HG02943 (cell line): ENCODE data around the gene EVC2.

Source experiments
- ATAC-seq: cut with Tn5 transposase; IDR thresholded peaks from one replicate; pipeline ENCODE4 v1.9.1; 2021; ENCODE audit warnings: mild to moderate bottlenecking, low read depth, moderate library complexity; ENCODE audit not compliant: unreplicated experiment

The EVC2 gene

DNA sequence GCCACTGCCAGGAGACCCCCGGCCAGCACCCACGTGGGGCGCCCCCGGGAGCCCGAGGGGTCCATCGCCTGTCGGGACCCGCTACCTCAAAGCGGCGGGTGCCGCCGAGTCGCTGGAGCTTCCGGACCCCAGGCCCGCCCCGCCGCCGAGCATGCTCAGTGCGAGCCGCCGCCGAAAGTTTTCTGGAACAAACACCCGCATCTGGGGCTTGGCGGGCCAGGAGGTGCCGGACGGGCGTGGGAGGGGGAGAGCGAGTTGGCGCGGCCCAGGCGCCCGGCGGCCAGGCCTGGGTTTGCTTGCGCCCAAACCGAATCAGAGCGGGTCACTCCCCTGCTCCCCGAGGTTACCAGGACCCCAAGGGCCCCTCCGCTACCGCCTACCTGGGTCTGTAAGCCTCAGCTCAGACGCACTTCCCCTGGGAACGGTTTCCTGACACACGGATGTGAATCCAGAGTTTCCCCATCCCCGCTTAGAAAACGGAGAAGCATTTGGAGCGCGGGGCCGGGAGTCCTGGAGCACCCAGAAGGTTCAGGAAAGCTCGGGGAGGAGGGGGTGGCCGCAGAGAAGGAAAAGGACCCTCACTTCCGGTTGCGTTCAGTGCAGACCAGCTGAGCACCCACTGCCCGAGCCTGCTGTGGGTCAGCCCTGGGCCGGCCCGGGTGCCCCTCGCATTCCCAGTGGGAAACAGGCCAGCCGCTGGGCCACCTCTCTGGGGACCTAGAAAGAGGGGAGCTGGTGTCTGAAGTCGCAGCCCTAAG is at the start of gene EVC2:
Gene EVC2, minus strand, starts transcription at position 111 of the 758 bp plus-strand sequence. Its CDS starts 46 bp downstream, at position 65.
- no peak for ATAC-seq

DNA sequence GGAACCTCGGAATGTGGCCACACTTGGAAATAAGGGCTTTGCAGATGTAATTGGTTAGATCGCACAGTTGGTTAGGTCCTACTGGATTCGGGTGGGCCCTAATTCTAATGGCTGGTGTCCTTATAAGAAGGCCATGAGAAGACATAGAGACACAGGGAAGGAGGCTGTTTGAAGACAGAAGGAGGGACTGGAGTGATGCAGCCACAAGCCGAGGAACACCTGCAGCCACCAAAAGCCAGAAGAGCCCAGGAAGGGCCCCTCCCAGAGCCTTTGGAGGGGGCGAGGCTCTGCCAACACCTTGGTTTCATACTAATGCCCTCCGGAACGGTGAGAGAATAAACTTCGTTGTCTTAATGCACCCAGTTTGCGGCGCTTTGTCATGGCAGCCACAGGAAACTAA is 49.6 kb upstream of the EVC2 start:
- ATAC-seq: no peak

DNA sequence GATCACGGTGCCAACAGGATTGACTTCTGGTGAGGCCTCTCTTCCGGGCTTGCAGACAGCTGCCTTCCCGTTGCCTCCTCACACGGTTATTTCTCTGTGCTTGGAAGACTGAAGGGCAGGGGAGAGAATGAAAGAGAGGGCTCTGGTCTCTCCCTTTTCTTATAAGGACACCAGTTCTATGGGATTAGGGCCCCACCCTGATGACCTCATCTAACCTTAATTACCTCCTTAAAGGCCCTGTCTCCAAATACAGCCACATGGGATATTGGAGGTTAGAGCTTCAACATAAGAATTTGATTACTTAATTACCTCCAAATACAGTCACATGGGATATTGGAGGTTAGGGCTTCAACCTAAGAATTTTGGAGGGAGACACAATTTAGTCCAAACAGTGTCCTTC is 49.2 kb upstream of the EVC2 start:
- ATAC-seq: no peak

- no peak for ATAC-seq
These were observed 48.7 kb upstream of the EVC2 start for GRCh38 chr4:5757091-5757490.

GRCh38 chr4:5756271-5756670 is 47.9 kb upstream of the EVC2 start:
- ATAC-seq: no peak

GRCh38 chr4:5755679-5756078 is 47.3 kb upstream of the EVC2 start:
- no peak for ATAC-seq

DNA sequence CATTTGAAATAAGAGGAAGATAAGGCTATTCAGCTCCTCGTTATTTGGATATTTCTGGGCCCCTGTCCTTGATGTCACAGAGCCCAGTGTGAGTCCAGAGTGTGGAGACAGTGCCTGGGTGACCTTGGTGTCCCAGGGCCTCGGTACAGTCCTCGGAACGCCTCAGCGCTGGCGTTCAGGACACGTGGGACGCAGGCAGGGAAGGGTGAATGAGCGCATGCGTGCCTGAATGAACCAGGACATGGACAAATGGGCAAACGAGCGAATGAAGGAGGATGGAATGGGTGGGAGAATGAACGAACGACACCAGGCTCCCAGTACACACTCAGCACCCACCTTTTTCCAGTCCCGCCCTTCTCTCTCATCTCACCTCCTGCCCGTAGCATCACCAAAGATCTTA is 46.8 kb upstream of the EVC2 start:
- ATAC-seq: no peak

DNA sequence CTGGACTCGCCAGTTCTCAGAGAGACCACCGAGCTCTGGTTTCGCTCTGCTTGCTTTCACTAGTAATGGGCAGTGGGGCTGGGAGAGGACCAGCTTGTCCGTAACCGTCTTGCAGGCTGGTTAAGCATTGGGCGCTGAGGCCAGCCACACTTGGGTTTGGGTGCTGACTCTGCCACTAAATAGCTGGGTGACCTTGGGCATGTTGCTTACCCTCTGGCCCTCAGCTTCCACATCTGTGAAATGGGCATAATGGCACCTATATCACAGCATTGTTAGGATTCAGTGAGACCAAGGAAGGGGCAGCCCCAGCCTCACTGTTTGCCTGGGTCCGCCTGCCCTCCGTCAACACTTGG is 46.1 kb upstream of the EVC2 start:
- ATAC-seq: no peak

DNA sequence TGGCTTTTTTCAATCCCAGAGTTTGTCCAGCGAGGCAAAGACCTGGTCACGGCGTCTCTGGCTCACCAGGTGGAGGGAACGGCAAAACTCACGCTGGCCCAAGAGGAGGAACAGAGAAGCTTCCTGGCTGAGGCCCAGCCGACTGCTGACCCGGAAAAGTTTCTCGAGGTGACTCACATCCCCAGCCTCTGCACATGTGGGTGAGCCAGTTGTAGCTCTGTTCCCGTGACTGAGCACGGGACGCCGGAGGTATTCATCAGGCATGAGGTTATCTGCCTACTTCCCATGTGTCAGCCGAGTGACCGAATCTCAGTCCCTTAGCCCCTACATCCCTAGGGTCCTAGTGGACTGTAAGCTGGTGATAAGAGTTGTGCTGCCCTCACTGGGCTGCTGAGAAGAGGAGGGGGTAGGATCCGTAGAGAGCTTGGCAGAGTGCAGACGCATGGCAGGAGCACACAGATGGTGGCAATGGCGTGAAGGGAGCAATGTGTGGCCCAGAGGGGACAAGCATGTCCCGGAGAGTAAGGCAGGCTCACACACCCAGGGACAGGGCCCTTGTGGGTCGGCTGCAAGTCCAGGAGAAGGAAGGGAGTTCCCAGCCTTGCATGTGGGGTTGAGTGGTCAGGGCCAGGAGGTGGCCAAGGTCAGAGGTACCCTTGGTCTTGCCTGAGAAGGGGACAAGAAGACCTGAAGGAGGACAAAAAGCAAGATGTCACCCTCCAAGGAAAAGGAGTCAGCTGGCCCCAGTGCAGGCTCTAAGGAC is 45.6 kb upstream of the EVC2 start:
- ATAC-seq: no peak

GRCh38 chr4:5753366-5753765 is 45.0 kb upstream of the EVC2 start:
- no peak for ATAC-seq

DNA sequence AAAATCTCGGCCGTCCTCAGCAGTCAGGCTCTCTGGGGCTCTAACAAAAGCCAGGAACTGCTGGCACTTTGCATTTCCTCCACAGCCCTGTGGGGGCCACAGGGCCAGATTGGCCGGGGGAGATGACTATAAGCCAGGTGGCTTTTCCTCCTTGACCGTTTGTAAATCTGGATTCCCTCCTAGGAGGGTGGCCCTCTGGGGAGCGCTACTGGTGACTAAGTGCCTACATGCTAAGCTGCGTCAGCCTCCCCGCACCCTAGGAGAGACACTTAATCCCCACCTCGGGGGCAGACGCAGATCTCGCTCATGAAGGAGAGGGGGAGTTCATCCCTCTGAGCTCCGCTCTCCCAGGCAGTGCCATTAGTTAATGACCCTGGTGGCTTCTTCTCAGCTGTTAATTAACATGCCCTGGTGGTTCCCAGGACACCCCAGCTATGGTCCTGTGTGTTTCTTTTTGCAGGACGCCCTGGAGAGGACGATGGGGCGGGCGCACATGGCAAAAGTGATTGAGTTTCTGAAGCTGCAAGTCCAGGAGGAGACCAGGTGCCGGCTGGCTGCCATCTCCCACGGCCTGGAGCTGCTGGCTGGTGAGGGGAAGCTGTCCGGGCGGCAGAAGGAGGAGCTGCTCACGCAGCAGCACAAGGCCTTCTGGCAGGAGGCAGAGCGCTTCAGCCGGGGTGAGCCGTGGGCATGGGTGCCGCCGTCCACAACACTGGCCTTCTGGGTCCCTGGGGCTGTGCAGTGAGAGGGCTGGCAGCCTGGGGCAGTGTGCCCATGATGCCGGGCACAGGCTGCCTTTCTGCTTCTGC is 44.2 kb upstream of the EVC2 start:
- ATAC-seq: no peak

- no peak for ATAC-seq
These were observed 43.5 kb upstream of the EVC2 start for GRCh38 chr4:5751666-5752375.

GRCh38 chr4:5750946-5751665 is 42.7 kb upstream of the EVC2 start:
- no peak for ATAC-seq

- no peak for ATAC-seq
These were observed 41.9 kb upstream of the EVC2 start for GRCh38 chr4:5750052-5750945.

- ATAC-seq: no peak
These were observed 41.2 kb upstream of the EVC2 start for GRCh38 chr4:5749568-5749967.

GRCh38 chr4:5747738-5748375 is 39.5 kb upstream of the EVC2 start:
- ATAC-seq: no peak

DNA sequence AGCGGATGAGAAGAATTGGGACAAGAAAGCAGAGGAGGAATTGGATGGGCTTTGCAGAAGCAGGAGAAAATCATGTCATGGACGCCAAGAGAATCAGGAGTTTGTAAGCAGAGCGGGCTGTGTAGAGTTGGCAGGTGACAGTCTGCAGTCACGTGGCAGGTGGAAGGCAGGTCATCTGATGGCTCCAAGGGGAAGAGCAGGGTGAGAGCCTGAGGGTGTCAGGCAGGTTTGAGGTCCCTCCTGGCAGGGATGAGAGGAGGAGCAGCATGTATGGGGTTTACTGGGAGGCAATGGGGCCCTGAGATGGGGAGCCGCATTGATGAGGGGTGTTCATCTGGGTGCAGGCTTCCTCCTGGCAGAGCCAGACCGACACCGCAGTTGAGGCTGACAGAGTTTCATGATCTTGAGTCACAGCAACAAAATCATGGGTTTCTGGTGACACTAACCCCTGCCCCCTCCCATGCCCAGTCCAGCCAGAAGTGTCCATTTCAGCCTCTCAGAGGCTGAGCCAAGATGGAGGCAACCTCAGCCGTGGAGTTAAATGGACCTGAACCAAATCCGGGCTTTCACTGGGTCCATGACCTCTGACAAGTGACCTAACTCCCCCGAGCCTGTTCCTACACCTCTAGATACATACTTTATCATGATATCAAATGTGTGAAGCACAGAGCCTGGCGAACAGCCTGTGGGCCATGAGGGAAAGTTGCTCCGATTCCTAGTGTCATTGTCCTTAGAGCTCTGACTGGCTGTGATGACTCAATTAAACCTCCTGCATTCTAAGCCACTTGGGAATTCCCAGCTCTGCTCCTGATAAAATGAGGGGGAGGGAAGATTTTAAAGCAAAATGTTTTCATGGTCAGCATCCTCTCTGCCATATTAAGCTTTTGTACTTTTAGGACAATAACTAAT is 38.7 kb upstream of the EVC2 start:
- ATAC-seq: no peak

DNA sequence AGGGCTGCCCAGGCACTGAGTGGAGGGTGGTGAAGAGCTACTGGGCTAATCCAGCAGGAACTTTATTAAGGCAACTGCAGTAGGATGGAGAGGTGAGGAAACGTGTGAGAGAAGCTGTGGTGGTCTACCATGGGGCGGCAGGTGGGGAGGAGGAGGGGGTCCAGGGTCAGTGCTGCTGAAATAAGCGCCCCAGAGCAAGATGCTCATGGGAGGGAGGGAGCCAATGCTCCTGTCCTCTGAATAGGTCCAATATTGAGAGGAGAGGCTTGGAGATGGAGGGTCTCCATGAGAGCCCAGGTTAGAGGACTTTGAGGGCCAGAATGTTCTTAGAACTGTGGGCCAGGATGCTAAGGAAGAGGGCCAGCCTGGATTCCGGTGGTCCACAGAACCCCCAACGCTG is 37.9 kb upstream of the EVC2 start:
- ATAC-seq: no peak
